IPS-18c (cell line): ENCODE measurements around the gene UBAP1L.
"Not testable (repeated sequence)": the region's sequence is repeated elsewhere in the genome, so short reads cannot be mapped to it uniquely, and the experiment has no call there.

Experiments
- H3K4me3 ChIP-seq: 2 replicates; pipeline ENCODE4 v1.7.0; 2013; ENCODE audit warnings: low read depth, mild to moderate bottlenecking, low read length, moderate library complexity; ENCODE audit not compliant: insufficient read depth
- H3K9me3 ChIP-seq: one replicate; pipeline ENCODE4 v1.6.1; 2013; ENCODE audit warnings: mild to moderate bottlenecking, low read length, moderate library complexity; ENCODE audit not compliant: control insufficient read depth, insufficient read depth

Gene UBAP1L

GRCh38 chr15:65115086-65115485, at the start of gene UBAP1L:
TSS of gene UBAP1L (minus strand) at chr15:65115200. CDS start at chr15:65106215, 8,985 bp downstream.
- H3K9me3 ChIP-seq = no peaks in the 10 kb centered on the region
- H3K4me3 ChIP-seq = no peak within 1 kb of the TSS

GRCh38 chr15:65164139-65164538, 49.1 kb upstream of the UBAP1L start:
- no peak overlapping the region for H3K4me3 ChIP-seq
- no peaks in the 10 kb centered on the region for H3K9me3 ChIP-seq

GRCh38 chr15:65163041-65163440, 48.0 kb upstream of the UBAP1L start:
- no peaks in the 10 kb centered on the region for H3K9me3 ChIP-seq

GRCh38 chr15:65156692-65157091, 41.7 kb upstream of the UBAP1L start:
- H3K4me3 ChIP-seq = no peak overlapping the region
- H3K9me3 ChIP-seq = no peaks in the 10 kb centered on the region

More at GRCh38 chr15:65163041-65163440, 48.0 kb upstream of the UBAP1L start:
- no peak overlapping the region for H3K4me3 ChIP-seq

- no peak overlapping the region for H3K4me3 ChIP-seq
- H3K9me3 ChIP-seq = no peaks in the 10 kb centered on the region
Observed at GRCh38 chr15:65154720-65155119, 39.7 kb upstream of the UBAP1L start.

GRCh38 chr15:65147902-65148301, 32.9 kb upstream of the UBAP1L start:
- H3K4me3 ChIP-seq = no peak overlapping the region
- H3K9me3 ChIP-seq = no peaks in the 10 kb centered on the region

GRCh38 chr15:65146438-65146837, 31.4 kb upstream of the UBAP1L start:
- Histone ChIP-seq H3K9me3 (no peaks in the 10 kb centered on the region), H3K4me3 (no peak overlapping the region)

- not testable (repeated sequence) for H3K4me3 ChIP-seq, H3K9me3 ChIP-seq
Observed at GRCh38 chr15:65138631-65139030, 23.6 kb upstream of the UBAP1L start.

- not testable (repeated sequence) for H3K4me3 ChIP-seq
Observed at GRCh38 chr15:65137893-65138292, 22.9 kb upstream of the UBAP1L start.

GRCh38 chr15:65137089-65137488, 22.1 kb upstream of the UBAP1L start:
- H3K9me3 ChIP-seq, H3K4me3 ChIP-seq: not testable (repeated sequence)

More at GRCh38 chr15:65137893-65138292, 22.9 kb upstream of the UBAP1L start:
- H3K9me3 ChIP-seq = not testable (repeated sequence)

GRCh38 chr15:65134538-65134937, 19.5 kb upstream of the UBAP1L start:
- Histone ChIP-seq H3K4me3 (no peak overlapping the region), H3K9me3 (peaks cover 7% of the 10 kb centered on the region)

- Histone ChIP-seq H3K9me3 (peaks cover 7% of the 10 kb centered on the region), H3K4me3 (peak within 1 kb of the TSS; percentile 87)
Observed at GRCh38 chr15:65133548-65134200, 18.7 kb upstream of the UBAP1L start, which contains the start of gene PDCD7. TSS of gene PDCD7 (minus strand) at chr15:65133808. CDS start at chr15:65133781, 27 bp downstream.

- Histone ChIP-seq H3K9me3 (peaks cover 5% of the 10 kb centered on the region), H3K4me3 (peak overlapping the region; percentile 87)
Observed at GRCh38 chr15:65132878-65133547, 18.0 kb upstream of the UBAP1L start.

- no peak overlapping the region for H3K4me3 ChIP-seq
- no peaks in the 10 kb centered on the region for H3K9me3 ChIP-seq
Observed at GRCh38 chr15:65130941-65131340, 15.9 kb upstream of the UBAP1L start.

- Histone ChIP-seq H3K9me3 (no peaks in the 10 kb centered on the region), H3K4me3 (no peak overlapping the region)
Observed at GRCh38 chr15:65115542-65115941, 542 bp upstream of the UBAP1L start.

- Histone ChIP-seq H3K9me3 (no peaks in the 10 kb centered on the region), H3K4me3 (no peak overlapping the region)
Observed at GRCh38 chr15:65110676-65111292, 4.2 kb downstream of the UBAP1L start.

- Histone ChIP-seq H3K4me3 (no peak overlapping the region), H3K9me3 (no peaks in the 10 kb centered on the region)
Observed at GRCh38 chr15:65106011-65106590, 8.9 kb downstream of the UBAP1L start.

GRCh38 chr15:65105038-65105437, 10.0 kb downstream of the UBAP1L start:
- Histone ChIP-seq H3K9me3 (no peaks in the 10 kb centered on the region), H3K4me3 (no peak overlapping the region)
